IMR-90 (cell line): ENCODE data around the gene TMEM38A. TPM values are rescaled to one million over a fixed set of nuclear protein-coding genes. Genes with fewer than 3 reads are reported as not detected.

Experiments used
- ATAC-seq: fragments of 200-7000 bp; cut with Tn5 transposase; 2 replicates; pipeline ENCODE4 v1.9.1; 2020; ENCODE audit warnings: low read depth, mild to moderate bottlenecking, moderate library complexity
- BruUV-seq: library from RNA; stranded (reverse); fragments of 400-500 nt; replicated peaks from 2 replicates; lab custom pipeline; 2021; lab: Mats Ljungman, UMichigan
- CTCF ChIA-PET: fragments of 300-600 bp; formaldehyde crosslinking; extraction: SDS; loops from one replicate; lab custom pipeline; 2021; ENCODE audit warnings: antibody characterized with exemption; lab: Yijun Ruan, JAX
- POLR2A ChIA-PET: fragments of 300-600 bp; sonication (Branson Sonifier 250); formaldehyde crosslinking; loops from one replicate; lab custom pipeline; 2022; ENCODE audit warnings: antibody characterized with exemption; ENCODE audit not compliant: unreplicated experiment; lab: Charles Lee
- DNase-seq: peaks from one replicate; pipeline ENCODE4 v3.0.0; 2013
- H2AFZ ChIP-seq: replicated peaks from 2 replicates; pipeline ENCODE3; 2013; ENCODE audit warnings: low read length, mild to moderate bottlenecking; ENCODE audit not compliant: poor library complexity
- H2AK5ac ChIP-seq: 2 replicates; pipeline ENCODE4 v1.6.1; 2013; ENCODE audit warnings: low read depth, low read length, inconsistent platforms
- H2AK9ac ChIP-seq: replicated peaks from 2 replicates; pipeline ENCODE3; 2013; ENCODE audit warnings: mild to moderate bottlenecking, low read depth, low read length, moderate library complexity; ENCODE audit not compliant: poor library complexity
- H2BK120ac ChIP-seq: 2 replicates; pipeline ENCODE4 v1.6.1; 2013; ENCODE audit warnings: low read depth, low read length, inconsistent platforms
- H2BK15ac ChIP-seq: 3 replicates; pipeline ENCODE4 v1.6.1; 2013; ENCODE audit warnings: low read depth, low read length, inconsistent platforms
- H2BK20ac ChIP-seq: 2 replicates; pipeline ENCODE4 v1.6.1; 2013; ENCODE audit warnings: low read depth, mild to moderate bottlenecking, inconsistent platforms, low read length, moderate library complexity
- H2BK5ac ChIP-seq: 2 replicates; pipeline ENCODE4 v1.6.1; 2013; ENCODE audit warnings: mild to moderate bottlenecking, low read depth, low read length, inconsistent platforms; ENCODE audit not compliant: poor library complexity, severe bottlenecking
- H3K14ac ChIP-seq: replicated peaks from 2 replicates; pipeline ENCODE4 v1.6.1; 2013; ENCODE audit warnings: low read depth, low read length, inconsistent platforms
- H3K18ac ChIP-seq: 2 replicates; pipeline ENCODE4 v1.6.1; 2013; ENCODE audit warnings: low read depth, low read length, control low read depth
- H3K23ac ChIP-seq: 2 replicates; pipeline ENCODE4 v1.6.1; 2013; ENCODE audit warnings: low read depth, low read length, inconsistent platforms
- H3K27ac ChIP-seq: 2 replicates; pipeline ENCODE4 v1.5.1; 2013; ENCODE audit warnings: mild to moderate bottlenecking, control low read depth, low read length; ENCODE audit not compliant: insufficient read depth
- H3K27me3 ChIP-seq: 2 replicates; pipeline ENCODE4 v1.6.1; 2013; ENCODE audit warnings: low read length; ENCODE audit not compliant: control insufficient read depth, insufficient read depth
- H3K36me3 ChIP-seq: 2 replicates; pipeline ENCODE4 v1.6.1; 2013; ENCODE audit warnings: low read length, mixed read lengths; ENCODE audit not compliant: control insufficient read depth, insufficient read depth
- H3K4ac ChIP-seq: 2 replicates; pipeline ENCODE4 v1.6.1; 2013; ENCODE audit warnings: low read depth, low read length, inconsistent platforms
- H3K4me1 ChIP-seq: 2 replicates; pipeline ENCODE4 v1.6.1; 2013; ENCODE audit warnings: low read length, mixed read lengths; ENCODE audit not compliant: control insufficient read depth, insufficient read depth
- H3K4me2 ChIP-seq: 2 replicates; pipeline ENCODE4 v1.6.1; 2013; ENCODE audit warnings: low read depth, mild to moderate bottlenecking, control low read depth, low read length, moderate library complexity
- H3K4me3 ChIP-seq: 2 replicates; pipeline ENCODE4 v1.5.1; 2013; ENCODE audit warnings: low read depth, mild to moderate bottlenecking, control low read depth, low read length, moderate library complexity; ENCODE audit not compliant: insufficient read depth
- H3K56ac ChIP-seq: 2 replicates; pipeline ENCODE4 v1.6.1; 2013; ENCODE audit warnings: low read length, inconsistent platforms; ENCODE audit not compliant: insufficient read depth; ENCODE audit errors: extremely low read depth
- H3K79me1 ChIP-seq, 2 experiments: 2 replicates each; pipeline ENCODE4 v1.6.1; 2013; ENCODE audit warnings: low read length in 2 of 2, inconsistent platforms in 1 of 2, low read depth in 1 of 2
- H3K9ac ChIP-seq: 2 replicates; pipeline ENCODE4 v1.6.1; 2013; ENCODE audit warnings: low read depth, low read length, control low read depth
- H3K9me1 ChIP-seq: 2 replicates; pipeline ENCODE4 v1.6.1; 2013; ENCODE audit warnings: low read length, inconsistent platforms; ENCODE audit not compliant: insufficient read depth
- H3K9me3 ChIP-seq: 2 replicates; pipeline ENCODE4 v1.6.1; 2013; ENCODE audit warnings: low read length; ENCODE audit not compliant: control insufficient read depth, insufficient read depth
- H4K20me1 ChIP-seq: 2 replicates; pipeline ENCODE4 v1.6.1; 2013; ENCODE audit warnings: low read length, inconsistent platforms; ENCODE audit not compliant: insufficient read depth
- H4K5ac ChIP-seq: 2 replicates; pipeline ENCODE4 v1.6.1; 2013; ENCODE audit warnings: mild to moderate bottlenecking, low read depth, low read length, control low read depth
- H4K8ac ChIP-seq, 2 experiments: 2 replicates each; pipeline ENCODE4 v1.6.1; 2013; ENCODE audit warnings: low read depth in 2 of 2, low read length in 2 of 2, control low read depth in 1 of 2, inconsistent platforms in 1 of 2
- H4K91ac ChIP-seq: 2 replicates; pipeline ENCODE4 v1.6.1; 2013; ENCODE audit warnings: low read depth, low read length, inconsistent platforms; ENCODE audit not compliant: insufficient read depth
- CEBPB ChIP-seq: IDR thresholded peaks from 2 replicates; pipeline ENCODE4 v1.6.1; 2012; ENCODE audit warnings: low read depth, low read length, improper control_type of control experiment
- WGBS, 2 experiments: methylation state at CpG; one replicate each; pipeline versions ENCODE4 v1.1.5 to v1.1.7; 2013; ENCODE audit warnings: missing lambda C conversion rate in 2 of 2; ENCODE audit not compliant: insufficient read length in 1 of 2; ENCODE audit errors: extremely low coverage in 2 of 2; 5-methylcytosine and 5-hydroxymethylcytosine counted together
- dilution Hi-C: fragments of 300-500 bp; cut with HindIII; formaldehyde crosslinking; loops from one replicate; pipeline ENCODE4 v1.14.3; 2018; ENCODE audit warnings: low sequenced_read_pairs; ENCODE audit not compliant: unreplicated experiment
- in situ Hi-C: fragments of 300-500 bp; cut with MboI; formaldehyde crosslinking; loops from 3 replicates; pipeline ENCODE4 v1.14.3; 2019; ENCODE audit warnings: low sequenced_read_pairs, inconsistent platforms, mixed read lengths
- intact Hi-C: fragments of 100-400 bp; cut with micrococcal nuclease; formaldehyde crosslinking; loops from 2 replicates; pipeline ENCODE4 v1.10.0; 2022
- polyA plus RNA-seq, 3 experiments: library from polyadenylated mRNA; depleted of rRNA; stranded (reverse); fragments of >200 nt; gene quantifications; 2 replicates each; pipeline ENCODE4 v1.2.3, GENCODE V29; 2012; ENCODE audit warnings: low replicate concordance in 1 of 3
- total RNA-seq: library from RNA; depleted of rRNA; stranded (reverse); fragments of >200 nt; gene quantifications from 2 replicates; pipeline ENCODE4 v1.2.3, GENCODE V29; 2012
- TF ChIP-seq, protein P1 (sequence below): fragments of 150-350 bp; IDR thresholded peaks from 2 replicates; pipeline ENCODE4 v1.6.1; 2016; ENCODE audit warnings: low read depth, mild to moderate bottlenecking, low read length, moderate library complexity, borderline replicate concordance

TMEM38A gene
- total and polyA plus RNA-seq, 2 of the 4 experiments (the other 2 are of a cell fraction) = 1.3 to 2.0 TPM

DNA sequence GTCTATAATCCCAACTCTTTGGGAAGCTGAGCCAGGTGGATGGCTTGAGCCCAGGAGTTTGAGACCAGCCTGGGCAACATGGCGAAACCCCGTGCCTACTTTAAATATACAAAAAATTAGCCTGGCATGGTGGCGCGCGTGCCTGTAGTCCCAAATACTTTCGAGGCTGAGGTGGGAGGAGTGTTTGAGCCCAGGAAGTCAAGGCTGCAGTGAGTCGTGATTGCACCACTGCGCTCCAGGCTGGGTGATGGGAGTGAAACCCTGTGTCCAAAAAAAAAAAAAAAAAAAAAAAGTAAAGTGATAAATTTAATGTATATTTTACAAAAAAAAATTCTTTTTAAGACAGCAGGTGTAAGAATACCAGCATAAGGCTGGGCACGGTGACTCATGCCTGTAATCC is 17.6 kb downstream of the TMEM38A start:
- dilution Hi-C loops = no loop called here
- Histone ChIP-seq H3K4me3 (no peak overlapping the region), H4K20me1 (no peaks in the 10 kb centered on the region), H2BK5ac (no peak overlapping the region), H3K18ac (no peak overlapping the region), H4K5ac (no peak overlapping the region), H4K8ac (no peak overlapping the region), H3K56ac (no peak overlapping the region), H2AK5ac (no peak overlapping the region), H3K79me1 (no peaks in the 10 kb centered on the region), H3K4me1 (no peaks in the 10 kb centered on the region), H3K27ac (no peak overlapping the region), H4K91ac (no peak overlapping the region), H3K36me3 (no peaks in the 10 kb centered on the region; the same call in 1 of the 2 replicates), H2AK9ac (no peak overlapping the region), H3K9ac (no peak overlapping the region), H3K9me1 (peaks cover 3% of the 10 kb centered on the region; the same call in 1 of the 2 replicates), H2BK20ac (no peak overlapping the region), H3K9me3 (no peaks in the 10 kb centered on the region), H3K14ac (no peak overlapping the region), H2BK120ac (no peak overlapping the region), H3K27me3 (no peaks in the 10 kb centered on the region), H3K4me2 (no peak overlapping the region), H2AFZ (no peak overlapping the region), H2BK15ac (no peak overlapping the region), H3K23ac (no peak overlapping the region), H3K4ac (no peak overlapping the region)
- CTCF ChIA-PET = no interaction called here
- ATAC-seq (no peak), DNase-seq (no peak)
- intact Hi-C loops = no loop called here
- BruUV-seq = no TSS peak
- in situ Hi-C loops = no loop called here
- POLR2A ChIA-PET = interaction anchor here (0.6 kb wide), 1 partner anchor 139 kb away, joined by 10 read pairs; no protein-coding TSS in a partner anchor
- WGBS, 2 experiments = no CpG with 5 or more reads among the region's 9 CpGs
- peak; percentile 41; the same call in 1 of the 2 replicates for TF ChIP-seq CEBPB
- TF ChIP-seq, protein P1, sequence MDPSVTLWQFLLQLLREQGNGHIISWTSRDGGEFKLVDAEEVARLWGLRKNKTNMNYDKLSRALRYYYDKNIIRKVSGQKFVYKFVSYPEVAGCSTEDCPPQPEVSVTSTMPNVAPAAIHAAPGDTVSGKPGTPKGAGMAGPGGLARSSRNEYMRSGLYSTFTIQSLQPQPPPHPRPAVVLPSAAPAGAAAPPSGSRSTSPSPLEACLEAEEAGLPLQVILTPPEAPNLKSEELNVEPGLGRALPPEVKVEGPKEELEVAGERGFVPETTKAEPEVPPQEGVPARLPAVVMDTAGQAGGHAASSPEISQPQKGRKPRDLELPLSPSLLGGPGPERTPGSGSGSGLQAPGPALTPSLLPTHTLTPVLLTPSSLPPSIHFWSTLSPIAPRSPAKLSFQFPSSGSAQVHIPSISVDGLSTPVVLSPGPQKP = no peak
